Rectal smooth muscle tissue (tissue), 1 donor: ENCODE data around the gene ARHGAP22.

Experiments used
- H3K27ac ChIP-seq: one replicate; pipeline ENCODE4 v1.7.0; 2013; ENCODE audit warnings: low read depth, low read length, inconsistent platforms
- H3K27me3 ChIP-seq: one replicate; pipeline ENCODE4 v1.7.0; 2013; ENCODE audit warnings: low read length; ENCODE audit not compliant: control insufficient read depth, insufficient read depth
- H3K36me3 ChIP-seq: one replicate; pipeline ENCODE4 v1.7.0; 2013; ENCODE audit warnings: low read length; ENCODE audit not compliant: control insufficient read depth, insufficient read depth
- H3K4me1 ChIP-seq: one replicate; pipeline ENCODE4 v1.7.0; 2013; ENCODE audit warnings: low read length; ENCODE audit not compliant: control insufficient read depth, insufficient read depth
- H3K4me3 ChIP-seq: one replicate; pipeline ENCODE4 v1.7.0; 2013; ENCODE audit warnings: low read length
- H3K9ac ChIP-seq: one replicate; pipeline ENCODE4 v1.7.0; 2013; ENCODE audit warnings: low read length

Gene ARHGAP22

GRCh38 chr10:48447356-48448215 is 157.3 kb downstream of the ARHGAP22 start:
- H3K36me3 ChIP-seq, result no peaks in the 10 kb centered on the region
- H3K27me3 ChIP-seq, result no peaks in the 10 kb centered on the region
- no peak overlapping the region for H3K27ac ChIP-seq
- H3K9ac ChIP-seq, result no peak overlapping the region
- no peak overlapping the region for H3K4me3 ChIP-seq
- H3K4me1 ChIP-seq, result no peaks in the 10 kb centered on the region

GRCh38 chr10:48446785-48447184 is 158.1 kb downstream of the ARHGAP22 start:
- Histone ChIP-seq H3K27me3 (no peaks in the 10 kb centered on the region), H3K4me3 (no peak overlapping the region), H3K36me3 (no peaks in the 10 kb centered on the region), H3K4me1 (no peaks in the 10 kb centered on the region), H3K9ac (no peak overlapping the region), H3K27ac (no peak overlapping the region)

GRCh38 chr10:48445932-48446331 is 158.9 kb downstream of the ARHGAP22 start:
- no peaks in the 10 kb centered on the region for H3K4me1 ChIP-seq
- no peak overlapping the region for H3K4me3 ChIP-seq
- H3K27ac ChIP-seq, result no peak overlapping the region

GRCh38 chr10:48444861-48445841 is 159.7 kb downstream of the ARHGAP22 start:
- H3K36me3 ChIP-seq, result no peaks in the 10 kb centered on the region
- no peak overlapping the region for H3K4me3 ChIP-seq
- H3K4me1 ChIP-seq, result no peaks in the 10 kb centered on the region
- H3K27me3 ChIP-seq, result no peaks in the 10 kb centered on the region
- no peak overlapping the region for H3K9ac ChIP-seq
- H3K27ac ChIP-seq, result no peak overlapping the region

More at GRCh38 chr10:48445932-48446331, 158.9 kb downstream of the ARHGAP22 start:
- Histone ChIP-seq H3K9ac (no peak overlapping the region), H3K36me3 (no peaks in the 10 kb centered on the region), H3K27me3 (no peaks in the 10 kb centered on the region)

GRCh38 chr10:48444266-48444665 is 160.6 kb downstream of the ARHGAP22 start:
- Histone ChIP-seq H3K4me3 (no peak overlapping the region), H3K27ac (no peak overlapping the region), H3K4me1 (no peaks in the 10 kb centered on the region), H3K9ac (no peak overlapping the region), H3K27me3 (no peaks in the 10 kb centered on the region), H3K36me3 (no peaks in the 10 kb centered on the region)

GRCh38 chr10:48442809-48443177 is 162.1 kb downstream of the ARHGAP22 start:
- no peaks in the 10 kb centered on the region for H3K27me3 ChIP-seq
- H3K4me3 ChIP-seq, result no peak overlapping the region
- no peak overlapping the region for H3K27ac ChIP-seq
- no peaks in the 10 kb centered on the region for H3K36me3 ChIP-seq
- no peaks in the 10 kb centered on the region for H3K4me1 ChIP-seq
- H3K9ac ChIP-seq, result no peak overlapping the region

- no peaks in the 10 kb centered on the region for H3K4me1 ChIP-seq
- no peak overlapping the region for H3K4me3 ChIP-seq
- H3K36me3 ChIP-seq, result no peaks in the 10 kb centered on the region
- H3K9ac ChIP-seq, result no peak overlapping the region
- H3K27me3 ChIP-seq, result no peaks in the 10 kb centered on the region
- H3K27ac ChIP-seq, result no peak overlapping the region
These were observed 162.6 kb downstream of the ARHGAP22 start for GRCh38 chr10:48442090-48442808.

- no peak overlapping the region for H3K4me3 ChIP-seq
- no peak overlapping the region for H3K27ac ChIP-seq
- no peaks in the 10 kb centered on the region for H3K4me1 ChIP-seq
- no peak overlapping the region for H3K9ac ChIP-seq
- H3K27me3 ChIP-seq, result no peaks in the 10 kb centered on the region
- peaks cover 2% of the 10 kb centered on the region for H3K36me3 ChIP-seq
These were observed 164.1 kb downstream of the ARHGAP22 start for GRCh38 chr10:48440771-48441170.

- no peaks in the 10 kb centered on the region for H3K4me1 ChIP-seq
- H3K27me3 ChIP-seq, result no peaks in the 10 kb centered on the region
- no peak overlapping the region for H3K27ac ChIP-seq
- H3K36me3 ChIP-seq, result peaks cover 4% of the 10 kb centered on the region
- no peak overlapping the region for H3K4me3 ChIP-seq
- H3K9ac ChIP-seq, result no peak overlapping the region
These were observed 165.3 kb downstream of the ARHGAP22 start for GRCh38 chr10:48439581-48440041.

GRCh38 chr10:48439031-48439430 is 165.8 kb downstream of the ARHGAP22 start:
- Histone ChIP-seq H3K4me1 (no peaks in the 10 kb centered on the region), H3K36me3 (peaks cover 4% of the 10 kb centered on the region), H3K27me3 (no peaks in the 10 kb centered on the region), H3K27ac (no peak overlapping the region), H3K9ac (no peak overlapping the region), H3K4me3 (no peak overlapping the region)

GRCh38 chr10:48437546-48437945 is 167.3 kb downstream of the ARHGAP22 start:
- H3K36me3 ChIP-seq, result peaks cover 8% of the 10 kb centered on the region
- no peaks in the 10 kb centered on the region for H3K4me1 ChIP-seq

GRCh38 chr10:48431871-48432270 is 173.0 kb downstream of the ARHGAP22 start:
- no peak overlapping the region for H3K4me3 ChIP-seq
- peaks cover 8% of the 10 kb centered on the region for H3K36me3 ChIP-seq
- no peak overlapping the region for H3K9ac ChIP-seq
- H3K27ac ChIP-seq, result no peak overlapping the region
- no peaks in the 10 kb centered on the region for H3K4me1 ChIP-seq
- H3K27me3 ChIP-seq, result no peaks in the 10 kb centered on the region

More at GRCh38 chr10:48437546-48437945, 167.3 kb downstream of the ARHGAP22 start:
- H3K27me3 ChIP-seq, result no peaks in the 10 kb centered on the region
- H3K9ac ChIP-seq, result no peak overlapping the region
- H3K27ac ChIP-seq, result no peak overlapping the region
- H3K4me3 ChIP-seq, result no peak overlapping the region
